ENCODE measurements around the gene SPC24. TPM values are rescaled to one million over a fixed set of nuclear protein-coding genes. Genes with fewer than 3 reads are reported as not detected.

Gene SPC24
- total and polyA plus RNA-seq, 2 donors (not counting 1 experiment from before 2014, with no cell fraction given) = 0.12 to 0.15 TPM

DNA sequence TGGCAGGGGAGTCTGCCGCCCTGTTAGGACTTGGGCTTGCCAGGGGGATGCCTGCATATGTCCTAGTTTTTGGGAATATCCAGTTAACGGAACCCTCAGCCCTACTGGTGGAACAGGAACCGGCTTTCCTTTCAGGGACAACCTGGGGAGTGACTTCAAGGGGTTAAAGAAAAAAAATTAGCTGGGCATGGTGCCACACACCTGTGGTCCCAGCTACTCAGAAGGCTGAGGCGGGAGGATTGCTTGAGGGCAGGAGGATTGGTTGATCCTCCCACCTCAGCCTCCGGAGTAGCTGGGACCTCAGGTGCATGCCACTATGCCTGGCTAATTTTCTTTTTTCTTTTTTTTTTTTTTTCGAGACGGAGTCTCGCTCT lies 43.8 kb downstream of the SPC24 start:
- POLR2A ChIA-PET = no interaction called here
- Histone ChIP-seq H4K20me1 (ENCODE audit: control insufficient read depth, insufficient read depth, low read length, poor library complexity, severe bottlenecking) (no peaks in the 10 kb centered on the region), H3K4me3 (ENCODE audit: control extremely low read depth in 1 of 5, extremely low read depth in 1 of 5, insufficient read depth in 1 of 5, low read depth in 2 of 5, low read length in 4 of 5) (no peak overlapping the region), H3K4me2 (replicated peaks; ENCODE audit: low read depth, low read length, poor library complexity, severe bottlenecking) (no peak overlapping the region), H3K79me2 (ENCODE audit: control insufficient read depth, insufficient read depth, low read length) (no peaks in the 10 kb centered on the region), H3K27me3 (replicated peaks in 1 of 4; ENCODE audit: control extremely low read depth in 1 of 4, control insufficient read depth in 3 of 4, insufficient read depth in 4 of 4, low read length in 3 of 4) (peaks cover 0 to 4% (median 0%) of the 10 kb centered on the region in 4 experiments), H3K36me3 (replicated peaks in 1 of 2; ENCODE audit: control extremely low read depth in 1 of 2, control insufficient read depth in 1 of 2, extremely low read depth in 1 of 2, insufficient read depth in 2 of 2, low read length in 1 of 2) (peaks cover 0 to 4% of the 10 kb centered on the region in 2 experiments), H2AFZ (ENCODE audit: insufficient read depth, low read depth, low read length, poor library complexity, severe bottlenecking) (no peak overlapping the region), H3K27ac (ENCODE audit: low read length in 2 of 2) (no peak overlapping the region), H3K9ac (ENCODE audit: low read length) (no peak overlapping the region), H3K9me3 (ENCODE audit: control extremely low read depth in 1 of 3, control insufficient read depth in 2 of 3, insufficient read depth in 1 of 3, low read length in 2 of 3) (peaks cover 0 to 7% (median 0%) of the 10 kb centered on the region in 3 donors), H3K4me1 (ENCODE audit: control insufficient read depth in 2 of 2, insufficient read depth in 2 of 2, low read length in 2 of 2) (no peaks in the 10 kb centered on the region)
- intact Hi-C loops (cut with micrococcal nuclease) = no loop called here
- H3K27ac Mint-ChIP-seq = no peak overlapping the region
- no peaks in the 10 kb centered on the region for H3K27me3 Mint-ChIP-seq
- ATAC-seq (ENCODE audit: low read depth) (no peak), DNase-seq (no peak)
- no peak for TF ChIP-seq EZH2 (IDR thresholded peaks at IDR 0.05; ENCODE audit: borderline replicate concordance, insufficient read depth, low read depth, low read length, poor library complexity, severe bottlenecking)
- TF ChIP-seq, protein P1, sequence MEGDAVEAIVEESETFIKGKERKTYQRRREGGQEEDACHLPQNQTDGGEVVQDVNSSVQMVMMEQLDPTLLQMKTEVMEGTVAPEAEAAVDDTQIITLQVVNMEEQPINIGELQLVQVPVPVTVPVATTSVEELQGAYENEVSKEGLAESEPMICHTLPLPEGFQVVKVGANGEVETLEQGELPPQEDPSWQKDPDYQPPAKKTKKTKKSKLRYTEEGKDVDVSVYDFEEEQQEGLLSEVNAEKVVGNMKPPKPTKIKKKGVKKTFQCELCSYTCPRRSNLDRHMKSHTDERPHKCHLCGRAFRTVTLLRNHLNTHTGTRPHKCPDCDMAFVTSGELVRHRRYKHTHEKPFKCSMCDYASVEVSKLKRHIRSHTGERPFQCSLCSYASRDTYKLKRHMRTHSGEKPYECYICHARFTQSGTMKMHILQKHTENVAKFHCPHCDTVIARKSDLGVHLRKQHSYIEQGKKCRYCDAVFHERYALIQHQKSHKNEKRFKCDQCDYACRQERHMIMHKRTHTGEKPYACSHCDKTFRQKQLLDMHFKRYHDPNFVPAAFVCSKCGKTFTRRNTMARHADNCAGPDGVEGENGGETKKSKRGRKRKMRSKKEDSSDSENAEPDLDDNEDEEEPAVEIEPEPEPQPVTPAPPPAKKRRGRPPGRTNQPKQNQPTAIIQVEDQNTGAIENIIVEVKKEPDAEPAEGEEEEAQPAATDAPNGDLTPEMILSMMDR (IDR thresholded peaks at IDR 0.05) = no peak
- 94% methylated on average over 5 of the region's 8 CpGs for WGBS (ENCODE audit: insufficient coverage)
- H3K4me1 Mint-ChIP-seq = no peaks in the 10 kb centered on the region
- H3K9me3 Mint-ChIP-seq (ENCODE audit: insufficient read depth) = no peaks in the 10 kb centered on the region
- H3K4me3 Mint-ChIP-seq = no peak overlapping the region
- CTCF ChIA-PET = interaction anchor here (0.7 to 1.7 kb wide), 4 partner anchors 15 to 897 kb away, joined by 4 to 6 read pairs (median 6); no protein-coding TSS in a partner anchor

DNA sequence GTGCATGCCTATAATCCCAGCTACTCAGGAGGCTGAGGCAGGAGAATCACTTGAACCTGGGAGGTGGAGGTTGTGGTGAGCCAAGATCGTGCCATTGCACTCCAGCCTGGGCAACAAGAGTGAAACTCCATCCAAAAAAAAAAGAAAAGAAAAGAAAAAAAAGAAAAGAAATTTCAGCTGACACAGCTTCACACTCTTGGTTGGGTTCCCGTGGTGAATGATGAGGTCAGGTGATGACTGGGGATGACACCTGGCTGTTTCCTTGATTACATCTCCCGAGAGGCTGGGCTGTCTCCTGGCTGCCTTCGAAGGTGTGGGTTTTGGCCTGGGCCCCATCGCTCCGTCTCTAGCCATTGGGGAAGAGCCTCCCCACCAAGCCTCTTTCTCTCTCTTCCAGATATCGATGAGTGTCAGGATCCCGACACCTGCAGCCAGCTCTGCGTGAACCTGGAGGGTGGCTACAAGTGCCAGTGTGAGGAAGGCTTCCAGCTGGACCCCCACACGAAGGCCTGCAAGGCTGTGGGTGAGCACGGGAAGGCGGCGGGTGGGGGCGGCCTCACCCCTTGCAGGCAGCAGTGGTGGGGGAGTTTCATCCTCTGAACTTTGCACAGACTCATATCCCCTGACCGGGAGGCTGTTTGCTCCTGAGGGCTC lies 44.3 kb downstream of the SPC24 start:
- Histone ChIP-seq H3K9ac (ENCODE audit: low read length) (no peak overlapping the region), H3K4me3 (ENCODE audit: control extremely low read depth in 1 of 5, extremely low read depth in 1 of 5, insufficient read depth in 1 of 5, low read depth in 2 of 5, low read length in 4 of 5) (no peak overlapping the region), H3K4me1 (ENCODE audit: control insufficient read depth in 2 of 2, insufficient read depth in 2 of 2, low read length in 2 of 2) (no peaks in the 10 kb centered on the region), H2AFZ (ENCODE audit: insufficient read depth, low read depth, low read length, poor library complexity, severe bottlenecking) (no peak overlapping the region), H3K79me2 (ENCODE audit: control insufficient read depth, insufficient read depth, low read length) (no peaks in the 10 kb centered on the region), H3K9me3 (ENCODE audit: control extremely low read depth in 1 of 3, control insufficient read depth in 2 of 3, insufficient read depth in 1 of 3, low read length in 2 of 3) (peaks cover 0 to 7% (median 0%) of the 10 kb centered on the region in 3 donors), H3K4me2 (replicated peaks; ENCODE audit: low read depth, low read length, poor library complexity, severe bottlenecking) (no peak overlapping the region), H3K27ac (ENCODE audit: low read length in 2 of 2) (no peak overlapping the region), H4K20me1 (ENCODE audit: control insufficient read depth, insufficient read depth, low read length, poor library complexity, severe bottlenecking) (no peaks in the 10 kb centered on the region), H3K36me3 (replicated peaks in 1 of 2; ENCODE audit: control extremely low read depth in 1 of 2, control insufficient read depth in 1 of 2, extremely low read depth in 1 of 2, insufficient read depth in 2 of 2, low read length in 1 of 2) (peaks cover 0 to 4% of the 10 kb centered on the region in 2 experiments), H3K27me3 (replicated peaks in 1 of 4; ENCODE audit: control extremely low read depth in 1 of 4, control insufficient read depth in 3 of 4, insufficient read depth in 4 of 4, low read length in 3 of 4) (peaks cover 0 to 4% (median 0%) of the 10 kb centered on the region in 4 experiments)
- no peak overlapping the region for H3K27ac Mint-ChIP-seq
- H3K9me3 Mint-ChIP-seq (ENCODE audit: insufficient read depth) = no peaks in the 10 kb centered on the region
- ChIA-PET POLR2A (no interaction called here), CTCF (interaction anchor here (0.7 to 1.4 kb wide), 2 partner anchors 15 to 896 kb away, joined by 4 to 6 read pairs; no protein-coding TSS in a partner anchor)
- intact Hi-C loops (cut with micrococcal nuclease) = no loop called here
- no peak overlapping the region for H3K4me3 Mint-ChIP-seq
- H3K4me1 Mint-ChIP-seq = no peaks in the 10 kb centered on the region
- no peak for DNase-seq
- H3K27me3 Mint-ChIP-seq = no peaks in the 10 kb centered on the region
- TF ChIP-seq, protein P1 (IDR thresholded peaks at IDR 0.05) = no peak
- TF ChIP-seq EZH2 (IDR thresholded peaks at IDR 0.05; ENCODE audit: borderline replicate concordance, insufficient read depth, low read depth, low read length, poor library complexity, severe bottlenecking) = no peak
- WGBS (ENCODE audit: insufficient coverage) = 92% methylated on average over 6 of the region's 15 CpGs
- ATAC-seq (ENCODE audit: low read depth) = no peak

All from B cell (primary cell).